A673 (cell line): Measurements from ENCODE around the gene CHD9.

ENCODE experiments used
- EZH2 ChIP-seq: fragments of 200-600 bp; sonication (generic); IDR thresholded peaks from 2 replicates; pipeline ENCODE4 v1.6.1; 2017; ENCODE audit warnings: borderline replicate concordance, low read depth, mild to moderate bottlenecking, mixed read lengths, antibody characterized with exemption, low read length; ENCODE audit not compliant: poor library complexity, severe bottlenecking
- TF ChIP-seq, protein P1 (sequence below): fragments of 300-800, 200-600 bp; sonication (generic); conservative IDR thresholded peaks from 2 replicates; pipeline ENCODE4 v1.5.1; 2017; ENCODE audit warnings: low read depth, mild to moderate bottlenecking, antibody characterized with exemption, low read length, moderate library complexity, mixed read lengths

DNA sequence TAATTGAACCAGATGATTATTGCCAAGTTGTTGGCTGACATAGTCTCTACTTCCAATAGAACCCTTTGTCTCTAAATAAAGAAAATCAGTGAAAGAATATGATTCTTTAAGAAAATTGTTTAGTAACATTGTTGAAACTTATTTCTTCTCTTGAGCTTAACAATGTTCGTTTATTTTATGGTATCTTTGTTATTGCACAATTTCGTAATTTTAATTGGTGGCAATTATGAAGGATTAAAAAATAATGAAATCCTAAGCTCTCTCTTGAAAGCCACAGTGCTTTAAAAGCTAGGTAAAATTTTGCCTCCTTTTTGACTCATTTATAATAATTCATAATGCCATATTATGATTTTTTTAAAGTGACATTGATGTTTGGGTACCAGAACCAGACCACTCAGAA is 230.4 kb downstream of the CHD9 start:
- TF ChIP-seq, protein P1, sequence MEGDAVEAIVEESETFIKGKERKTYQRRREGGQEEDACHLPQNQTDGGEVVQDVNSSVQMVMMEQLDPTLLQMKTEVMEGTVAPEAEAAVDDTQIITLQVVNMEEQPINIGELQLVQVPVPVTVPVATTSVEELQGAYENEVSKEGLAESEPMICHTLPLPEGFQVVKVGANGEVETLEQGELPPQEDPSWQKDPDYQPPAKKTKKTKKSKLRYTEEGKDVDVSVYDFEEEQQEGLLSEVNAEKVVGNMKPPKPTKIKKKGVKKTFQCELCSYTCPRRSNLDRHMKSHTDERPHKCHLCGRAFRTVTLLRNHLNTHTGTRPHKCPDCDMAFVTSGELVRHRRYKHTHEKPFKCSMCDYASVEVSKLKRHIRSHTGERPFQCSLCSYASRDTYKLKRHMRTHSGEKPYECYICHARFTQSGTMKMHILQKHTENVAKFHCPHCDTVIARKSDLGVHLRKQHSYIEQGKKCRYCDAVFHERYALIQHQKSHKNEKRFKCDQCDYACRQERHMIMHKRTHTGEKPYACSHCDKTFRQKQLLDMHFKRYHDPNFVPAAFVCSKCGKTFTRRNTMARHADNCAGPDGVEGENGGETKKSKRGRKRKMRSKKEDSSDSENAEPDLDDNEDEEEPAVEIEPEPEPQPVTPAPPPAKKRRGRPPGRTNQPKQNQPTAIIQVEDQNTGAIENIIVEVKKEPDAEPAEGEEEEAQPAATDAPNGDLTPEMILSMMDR = no peak
- no peak for TF ChIP-seq EZH2
